H1 (cell line): ENCODE data around the gene SHANK1. TPM values are rescaled to one million over a fixed set of nuclear protein-coding genes. Genes with fewer than 3 reads are reported as not detected.

Experiments used
- CTCF ChIA-PET: fragments of 300-600 bp; sonication (Branson Sonifier 250); formaldehyde crosslinking; loops from one replicate; lab custom pipeline; 2021; ENCODE audit not compliant: partially characterized antibody; lab: Charles Lee
- POLR2A ChIA-PET: fragments of 300-600 bp; sonication (Branson Sonifier 250); formaldehyde crosslinking; loops from one replicate; lab custom pipeline; 2021; ENCODE audit warnings: inconsistent platforms; ENCODE audit not compliant: partially characterized antibody; lab: Charles Lee
- DNase-seq, 2 experiments: peaks; one replicate each; pipeline versions ENCODE4 v3.0.0 to v3.0.0-alpha.2; 2010 to 2022; ENCODE audit warnings: low spot score in 2 of 2, low read depth in 1 of 2, mixed read lengths in 1 of 2
- FAIRE-seq: peaks from 2 replicates; lab custom pipeline; 2011; peaks lifted over from hg19 to GRCh38; lab: Jason Lieb, UNC
- H2AFZ ChIP-seq: 2 replicates; pipeline ENCODE4 v1.8.1; 2012; ENCODE audit warnings: low read length, inconsistent platforms
- H2AK5ac ChIP-seq: 2 replicates; pipeline ENCODE4 v1.6.1; 2013; ENCODE audit warnings: low read depth, low read length
- H2BK120ac ChIP-seq: replicated peaks from 2 replicates; pipeline ENCODE3; 2013; ENCODE audit warnings: low read depth, low read length, inconsistent platforms
- H2BK12ac ChIP-seq: 2 replicates; pipeline ENCODE4 v1.6.1; 2013; ENCODE audit warnings: low read depth, low read length
- H2BK15ac ChIP-seq: 2 replicates; pipeline ENCODE4 v1.6.1; 2013; ENCODE audit warnings: low read length
- H2BK20ac ChIP-seq: 2 replicates; pipeline ENCODE4 v1.6.1; 2013; ENCODE audit warnings: low read length
- H2BK5ac ChIP-seq: 2 replicates; pipeline ENCODE4 v1.6.1; 2013; ENCODE audit warnings: low read depth, low read length
- H3K14ac ChIP-seq: 2 replicates; pipeline ENCODE4 v1.6.1; 2013; ENCODE audit warnings: inconsistent platforms; ENCODE audit not compliant: insufficient read length
- H3K18ac ChIP-seq: 2 replicates; pipeline ENCODE4 v1.6.1; 2013; ENCODE audit warnings: low read length; ENCODE audit errors: extremely low read depth
- H3K23ac ChIP-seq: 2 replicates; pipeline ENCODE4 v1.6.1; 2013; ENCODE audit warnings: inconsistent platforms; ENCODE audit not compliant: insufficient read length
- H3K23me2 ChIP-seq: 2 replicates; pipeline ENCODE4 v1.6.1; 2013; ENCODE audit warnings: low read depth, low read length
- H3K27ac ChIP-seq: 2 replicates; pipeline ENCODE4 v1.6.1; 2011; ENCODE audit warnings: low read depth, low read length, inconsistent platforms
- H3K27me3 ChIP-seq, 4 experiments: replicated peaks in 1 of 4; 1 replicate in 1 of 4; 2 replicates in 3 of 4; pipeline versions ENCODE4 v1.6.1 to v1.8.1; 2011 to 2013; ENCODE audit warnings: low read length in 3 of 4, mild to moderate bottlenecking in 3 of 4, inconsistent platforms in 2 of 4, mixed read lengths in 2 of 4, moderate library complexity in 1 of 4; ENCODE audit not compliant: control insufficient read depth in 3 of 4, insufficient read depth in 3 of 4; ENCODE audit errors: extremely low read depth in 1 of 4
- H3K36me3 ChIP-seq, 4 experiments: 2 replicates each; pipeline versions ENCODE4 v1.6.1 to v1.8.1; 2011 to 2013; ENCODE audit warnings: mild to moderate bottlenecking in 4 of 4, low read length in 3 of 4, moderate library complexity in 2 of 4, control low read depth in 1 of 4, inconsistent platforms in 1 of 4; ENCODE audit not compliant: insufficient read depth in 4 of 4, control insufficient read depth in 2 of 4
- H3K4ac ChIP-seq: replicated peaks from 2 replicates; pipeline ENCODE3; 2013; ENCODE audit warnings: low read length, low read depth, mixed read lengths, inconsistent platforms; ENCODE audit not compliant: insufficient read length
- H3K4me1 ChIP-seq, 4 experiments: replicated peaks in 1 of 4; 1 replicate in 1 of 4; 2 replicates in 3 of 4; pipeline versions ENCODE4 v1.6.1 to v1.8.1; 2011 to 2013; ENCODE audit warnings: low read length in 3 of 4, inconsistent platforms in 2 of 4, mixed read lengths in 1 of 4; ENCODE audit not compliant: insufficient read depth in 4 of 4, control insufficient read depth in 3 of 4
- H3K4me2 ChIP-seq, 2 experiments: 2 replicates each; pipeline versions ENCODE4 v1.6.1 to v1.8.1; 2011 to 2013; ENCODE audit warnings: low read depth in 2 of 2, low read length in 2 of 2, control low read depth in 1 of 2, inconsistent platforms in 1 of 2, mild to moderate bottlenecking in 1 of 2; ENCODE audit not compliant: insufficient read depth in 1 of 2
- H3K4me3 ChIP-seq, 4 experiments: fragments of 200-600, 300-600 bp in 1 of 4; sonication (generic), shearing (Covaris generic), sonication (Bioruptor Twin) in 1 of 4; 2 replicates each; pipeline versions ENCODE4 v1.5.1 to v1.8.1; 2011 to 2016; ENCODE audit warnings: low read length in 4 of 4, low read depth in 3 of 4, control low read depth in 2 of 4, inconsistent platforms in 2 of 4, mild to moderate bottlenecking in 2 of 4, mixed read lengths in 1 of 4, moderate library complexity in 1 of 4; ENCODE audit not compliant: insufficient read depth in 2 of 4; ENCODE audit errors: extremely low read depth in 1 of 4
- H3K56ac ChIP-seq: replicated peaks from 2 replicates; pipeline ENCODE3; 2013; ENCODE audit warnings: low read depth, mild to moderate bottlenecking, mixed read lengths, low read length, inconsistent platforms; ENCODE audit not compliant: insufficient read length
- H3K79me1 ChIP-seq: 2 replicates; pipeline ENCODE4 v1.6.1; 2013; ENCODE audit warnings: low read depth, low read length, control low read depth
- H3K79me2 ChIP-seq, 2 experiments: 2 replicates each; pipeline versions ENCODE4 v1.6.1 to v1.8.1; 2012 to 2013; ENCODE audit warnings: low read length in 2 of 2, mild to moderate bottlenecking in 2 of 2, inconsistent platforms in 1 of 2; ENCODE audit not compliant: insufficient read depth in 2 of 2, control insufficient read depth in 1 of 2
- H3K9ac ChIP-seq, 4 experiments: replicated peaks in 1 of 4; 1 replicate in 1 of 4; 2 replicates in 3 of 4; pipeline versions ENCODE4 v1.6.1 to v1.8.1; 2011 to 2013; ENCODE audit warnings: low read depth in 3 of 4, low read length in 3 of 4, control low read depth in 2 of 4, mild to moderate bottlenecking in 2 of 4, moderate library complexity in 2 of 4, inconsistent platforms in 1 of 4; ENCODE audit errors: extremely low read depth in 1 of 4
- H3K9me3 ChIP-seq, 2 experiments: 2 replicates each; pipeline versions ENCODE4 v1.6.1 to v1.8.1; 2012 to 2013; ENCODE audit warnings: mild to moderate bottlenecking in 2 of 2, moderate library complexity in 2 of 2, control low read depth in 1 of 2, inconsistent platforms in 1 of 2, low read depth in 1 of 2, low read length in 1 of 2, mixed read lengths in 1 of 2; ENCODE audit not compliant: insufficient read depth in 2 of 2
- H4K20me1 ChIP-seq, 2 experiments: replicated peaks in 1 of 2; 2 replicates each; pipeline versions ENCODE3 to v1.8.1; 2011 to 2013; ENCODE audit warnings: inconsistent platforms in 2 of 2, low read length in 2 of 2, mild to moderate bottlenecking in 1 of 2; ENCODE audit not compliant: insufficient read depth in 2 of 2, control insufficient read depth in 1 of 2
- H4K5ac ChIP-seq: 2 replicates; pipeline ENCODE4 v1.6.1; 2013; ENCODE audit warnings: low read length, low read depth, mixed read lengths, inconsistent platforms; ENCODE audit not compliant: insufficient read length
- H4K8ac ChIP-seq: 2 replicates; pipeline ENCODE4 v1.8.0; 2013; ENCODE audit warnings: mild to moderate bottlenecking, moderate library complexity, low read length, inconsistent platforms; ENCODE audit not compliant: insufficient read depth; ENCODE audit errors: extremely low read depth
- H4K91ac ChIP-seq: replicated peaks from 2 replicates; pipeline ENCODE3; 2013; ENCODE audit warnings: low read length, mixed read lengths, inconsistent platforms; ENCODE audit not compliant: insufficient read length
- ASH2L ChIP-seq: fragments of 200-600, 300-600 bp; sonication (generic); IDR thresholded peaks from one replicate; pipeline ENCODE4 v1.7.1; 2017; ENCODE audit warnings: low read length
- BRCA1 ChIP-seq: IDR thresholded peaks from 2 replicates; pipeline ENCODE4 v1.6.1; 2012; ENCODE audit warnings: low read depth, low read length, improper control_type of control experiment
- CHD2 ChIP-seq: IDR thresholded peaks from 2 replicates; pipeline ENCODE4 v1.6.1; 2012; ENCODE audit warnings: low read length, improper control_type of control experiment
- GABPA ChIP-seq: IDR thresholded peaks from 2 replicates; pipeline ENCODE4 v1.6.1; 2011; ENCODE audit warnings: mild to moderate bottlenecking, low read length, moderate library complexity, borderline replicate concordance; ENCODE audit not compliant: insufficient read depth
- GTF2F1 ChIP-seq: IDR thresholded peaks from 2 replicates; pipeline ENCODE4 v1.6.1; 2012; ENCODE audit warnings: low read depth, low read length, improper control_type of control experiment, borderline replicate concordance
- JUND ChIP-seq: IDR thresholded peaks from 2 replicates; pipeline ENCODE4 v1.6.1; 2011; ENCODE audit warnings: mild to moderate bottlenecking, improper control_type of control experiment, low read length
- MAFK ChIP-seq: IDR thresholded peaks from 2 replicates; pipeline ENCODE4 v1.6.1; 2012; ENCODE audit warnings: low read depth, mild to moderate bottlenecking, improper control_type of control experiment, low read length
- NANOG ChIP-seq: IDR thresholded peaks from 2 replicates; pipeline ENCODE4 v1.6.1; 2011; ENCODE audit warnings: low read length, low read depth, mild to moderate bottlenecking, inconsistent platforms; ENCODE audit not compliant: insufficient read depth, poor library complexity, severe bottlenecking
- RFX5 ChIP-seq: IDR thresholded peaks from 2 replicates; pipeline ENCODE4 v1.6.1; 2011; ENCODE audit warnings: low read depth, low read length, improper control_type of control experiment, borderline replicate concordance
- SAP30 ChIP-seq: fragments of 300-600 bp; sonication (generic); IDR thresholded peaks from 2 replicates; pipeline ENCODE4 v1.7.1; 2012; ENCODE audit warnings: low read length, moderate library complexity, mild to moderate bottlenecking, inconsistent platforms; ENCODE audit not compliant: insufficient read depth, insufficient replicate concordance
- TBP ChIP-seq: IDR thresholded peaks from 2 replicates; pipeline ENCODE4 v1.6.1; 2011; ENCODE audit warnings: low read depth, low read length, improper control_type of control experiment
- WGBS, 2 experiments: shearing (Covaris generic) in 1 of 2; methylation state at CpG; one replicate each; pipeline versions ENCODE4 v1.1.6 to v1.1.7; 2013 to 2015; ENCODE audit warnings: low lambda C conversion rate in 2 of 2, mixed read lengths in 2 of 2, inconsistent platforms in 1 of 2, low coverage in 1 of 2, missing lambda C conversion rate in 1 of 2; ENCODE audit not compliant: insufficient replicate concordance in 2 of 2, insufficient coverage in 1 of 2, insufficient read length in 1 of 2; ENCODE audit errors: extremely low coverage in 1 of 2, missing lambda C conversion rate in 1 of 2; 5-methylcytosine and 5-hydroxymethylcytosine counted together
- polyA plus RNA-seq, 7 experiments: library from polyadenylated mRNA; depleted of rRNA in 3 of 7; stranded (reverse) in 5 of 7; unstranded in 2 of 7; fragments of >200 nt in 5 of 7; fragments of 200-250 nt in 2 of 7; gene quantifications; 1 replicate in 5 of 7; 2 replicates in 1 of 7; 4 replicates in 1 of 7; pipeline versions ENCODE4 v1.2.1 to v1.2.3, GENCODE V29; 2011 to 2013; ENCODE audit warnings: missing spikeins in 2 of 7, mixed read lengths in 2 of 7
- total RNA-seq: library from RNA; stranded (reverse); fragmentation: NEBNext Ultra II Directional; extraction: Animal tissue kit (Norgen Biotek cat#: 25700); gene quantifications from 2 replicates; pipeline ENCODE4 v1.2.1, GENCODE V29; 2021

SHANK1 gene
- total and polyA plus RNA-seq, 2 of the 8 experiments (the other 6 are each of a cell fraction or from before 2014, with no cell fraction given), result 1.1 to 3.7 TPM

DNA sequence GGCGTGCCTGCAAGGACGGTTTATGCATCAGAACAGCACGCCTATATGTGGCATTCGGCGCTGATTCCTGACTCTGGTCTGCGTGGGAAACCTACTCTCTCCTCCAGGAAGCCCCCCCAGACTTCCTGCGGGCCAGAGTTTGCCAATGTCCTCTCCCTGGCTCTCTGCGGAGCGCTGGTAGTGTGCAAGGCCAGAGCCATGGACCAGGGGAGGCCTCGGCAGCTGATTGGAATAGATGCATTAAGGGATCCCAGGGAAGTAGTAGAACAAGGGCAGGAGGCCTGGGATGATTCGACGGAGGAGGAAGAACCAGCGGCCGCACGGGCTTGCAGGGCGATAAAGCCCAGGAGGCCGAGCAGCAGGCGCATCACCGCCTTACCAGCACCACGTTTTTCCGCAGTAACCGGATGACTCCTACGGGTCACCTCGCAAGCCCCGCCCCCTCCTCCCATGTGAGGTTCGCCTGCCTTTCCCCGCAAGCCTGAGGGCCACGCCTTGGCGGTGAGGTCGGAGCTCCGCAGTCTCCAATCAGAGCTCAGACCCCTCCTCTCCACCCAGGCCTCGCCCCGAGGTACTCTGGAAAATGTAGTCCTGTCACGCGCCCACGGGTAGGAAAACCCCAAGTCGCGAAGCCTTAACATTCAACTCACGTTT is 8.6 kb upstream of the SHANK1 start:
- H3K79me1 ChIP-seq, result no peaks in the 10 kb centered on the region
- peaks cover 0 to 2% of the 10 kb centered on the region in 2 experiments for H4K20me1 ChIP-seq
- H4K5ac ChIP-seq, result peak overlapping the region; percentile 23
- peak overlapping the region; percentile 50; the same call in 1 of the 2 replicates for H2BK5ac ChIP-seq
- peak overlapping the region; percentile 65 to 70 for H3K4me2 ChIP-seq
- ChIA-PET CTCF (interaction anchor here (0.6 to 2.5 kb wide), 8 partner anchors 9 to 194 kb away, joined by 3 to 7 read pairs (median 4); no protein-coding TSS in a partner anchor), POLR2A (interaction anchor here (0.7 to 11.8 kb wide), 7 partner anchors 32 to 366 kb away, joined by 3 to 72 read pairs (median 5); no protein-coding TSS in a partner anchor)
- no peak overlapping the region for H2AK5ac ChIP-seq
- peak overlapping the region in 3 of 4 experiments; percentile 30 to 63 (median 40); a peak in 5 of 7 replicates for H3K9ac ChIP-seq
- WGBS, 2 experiments, result 16% methylated on average over 37 of the region's 39 CpGs; no CpG with 5 or more reads in 1 of the 2 experiments
- H3K4ac ChIP-seq, result peak overlapping the region; percentile 50
- peak overlapping the region; percentile 37; the same call in 1 of the 2 replicates for H4K8ac ChIP-seq
- no peak overlapping the region for H3K14ac ChIP-seq
- no peak overlapping the region for H2BK20ac ChIP-seq
- peak overlapping the region; percentile 6; the same call in 1 of the 2 replicates for H3K27ac ChIP-seq
- no peaks in the 10 kb centered on the region for H3K36me3 ChIP-seq
- H2AFZ ChIP-seq, result peak overlapping the region; percentile 60
- no peak overlapping the region for H4K91ac ChIP-seq
- DNase-seq, result peak; percentile 89 to 95
- peak; percentile 87 for FAIRE-seq
- peak overlapping the region; percentile 60; the same call in 1 of the 2 replicates for H2BK12ac ChIP-seq
- H3K27me3 ChIP-seq, result peaks cover 4 to 13% (median 7%) of the 10 kb centered on the region in 4 experiments
- H2BK120ac ChIP-seq, result no peak overlapping the region
- peaks cover 0 to 5% of the 10 kb centered on the region in 2 experiments; a peak in 1 of 4 replicates for H3K79me2 ChIP-seq
- H3K4me1 ChIP-seq, result peaks cover 0 to 19% (median 14%) of the 10 kb centered on the region in 4 experiments; a peak in 6 of 7 replicates
- no peak overlapping the region for H2BK15ac ChIP-seq
- no peak overlapping the region for H3K56ac ChIP-seq
- H3K18ac ChIP-seq, result peak overlapping the region; percentile 97
- no peak overlapping the region for H3K23ac ChIP-seq
- no peaks in the 10 kb centered on the region for H3K9me3 ChIP-seq
- peak overlapping the region; percentile 12 to 54 (median 30); a peak in 5 of 8 replicates for H3K4me3 ChIP-seq
- H3K23me2 ChIP-seq, result peaks cover 14% of the 10 kb centered on the region
- TF ChIP-seq CHD2 (no peak; the same call in 1 of the 2 replicates), TBP (0 out of 2 replicates have a peak, but pooled peaks have one; percentile 50), NANOG (no peak), ASH2L (peak; percentile 35), GABPA (no peak), GTF2F1 (no peak), MAFK (no peak), JUND (no peak), SAP30 (no peak), BRCA1 (no peak), RFX5 (no peak)
